Measurements from ENCODE around the gene NCKAP5.

GRCh38 chr2:132797556-132797955 is 770.7 kb downstream of the NCKAP5 start:
- TF ChIP-seq PREB (CRISPR knock-in tag; IDR thresholded peaks at IDR 0.05) (no peak), ASH2L (IDR thresholded peaks at IDR 0.05; ENCODE audit: insufficient read length, low read depth, low read length) (no peak), ZBTB40 (IDR thresholded peaks at IDR 0.05) (no peak), ZBTB40 (CRISPR knock-in tag; IDR thresholded peaks at IDR 0.05) (no peak), ZNF326 (CRISPR knock-in tag; IDR thresholded peaks at IDR 0.05; ENCODE audit: borderline replicate concordance) (no peak), SIN3B (IDR thresholded peaks at IDR 0.05; ENCODE audit: low read length) (no peak), FOXP1 (IDR thresholded peaks at IDR 0.05) (no peak), FOXP1 (CRISPR knock-in tag; IDR thresholded peaks at IDR 0.05) (no peak), TARDBP (CRISPR knock-in tag; IDR thresholded peaks at IDR 0.05) (no peak), ZBTB10 (CRISPR knock-in tag; IDR thresholded peaks at IDR 0.05; ENCODE audit: borderline replicate concordance) (no peak), RXRA (CRISPR knock-in tag; IDR thresholded peaks at IDR 0.05) (no peak), FOXK1 (CRISPR knock-in tag; IDR thresholded peaks at IDR 0.05; ENCODE audit: borderline replicate concordance, low read depth) (no peak), CTCF (CRISPR knock-in tag; IDR thresholded peaks at IDR 0.05) (no peak), REST (IDR thresholded peaks at IDR 0.05; ENCODE audit: borderline replicate concordance in 1 of 2, low read depth in 1 of 2, low read length in 2 of 2) (no peak), ATF7 (IDR thresholded peaks at IDR 0.05) (no peak), ATF7 (CRISPR knock-in tag; IDR thresholded peaks at IDR 0.05) (no peak), ZNF275 (CRISPR knock-in tag; IDR thresholded peaks at IDR 0.05; ENCODE audit: borderline replicate concordance) (no peak)

All from HepG2 (cell line).